HG03139 (cell line): ENCODE measurements around the gene PRELID3B.

Experiments
- ATAC-seq: cut with Tn5 transposase; IDR thresholded peaks from one replicate; pipeline ENCODE4 v1.9.1; 2021; ENCODE audit not compliant: unreplicated experiment

Gene PRELID3B

GRCh38 chr20:59042151-59042795 lies at the start of gene PRELID3B:
TSS of gene PRELID3B (minus strand) at chr20:59042786. CDS start at chr20:59042730, 56 bp downstream.
- ATAC-seq: peak; percentile 35

DNA sequence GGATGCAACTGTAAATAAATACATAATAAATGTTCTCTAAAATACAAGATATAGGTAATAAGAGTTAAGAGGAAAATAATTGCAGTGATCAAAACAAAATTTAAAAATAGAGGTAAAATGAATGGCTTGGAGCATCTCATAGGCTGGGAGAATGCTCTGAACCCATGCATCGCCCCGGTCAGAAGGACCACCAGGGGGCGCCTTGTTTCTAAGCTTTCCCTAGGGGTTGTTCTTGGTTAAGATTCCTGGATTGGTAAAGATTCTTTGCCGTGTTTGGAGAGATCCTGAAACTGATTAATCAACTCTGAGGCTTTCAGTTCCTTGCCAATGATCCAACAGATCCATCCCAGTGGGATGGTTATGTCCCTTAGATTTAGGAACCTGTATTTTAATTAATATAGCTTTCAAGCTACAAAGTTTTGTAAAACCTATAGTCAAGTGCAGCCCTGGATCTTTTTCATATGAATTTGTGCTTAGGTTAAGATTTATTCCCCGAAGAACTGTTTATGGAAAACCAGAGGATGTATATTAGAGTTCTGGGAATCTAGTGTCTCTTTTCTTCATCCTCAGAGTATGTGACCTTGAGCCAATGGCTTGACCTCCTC lies 45.3 kb upstream of the PRELID3B start:
- no peak for ATAC-seq

DNA sequence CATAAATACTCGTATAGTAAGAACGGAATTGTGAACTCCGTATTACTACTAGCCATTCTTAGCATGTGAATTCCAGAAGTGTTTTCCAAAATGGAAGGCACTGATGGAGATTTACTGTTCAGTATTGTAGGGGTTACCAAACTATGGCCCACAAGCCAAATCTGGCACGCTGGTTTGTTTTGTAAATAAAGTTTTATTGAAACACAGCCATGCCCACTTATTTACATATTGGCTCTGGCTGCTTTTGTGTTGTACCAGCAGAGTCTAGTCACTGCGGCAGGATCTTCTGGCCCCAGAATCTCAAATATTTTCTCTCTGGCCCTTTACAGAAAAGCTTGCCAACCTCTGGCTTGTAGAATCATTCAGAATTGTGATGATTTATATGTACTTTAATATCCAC lies 44.3 kb upstream of the PRELID3B start:
- ATAC-seq: no peak

DNA sequence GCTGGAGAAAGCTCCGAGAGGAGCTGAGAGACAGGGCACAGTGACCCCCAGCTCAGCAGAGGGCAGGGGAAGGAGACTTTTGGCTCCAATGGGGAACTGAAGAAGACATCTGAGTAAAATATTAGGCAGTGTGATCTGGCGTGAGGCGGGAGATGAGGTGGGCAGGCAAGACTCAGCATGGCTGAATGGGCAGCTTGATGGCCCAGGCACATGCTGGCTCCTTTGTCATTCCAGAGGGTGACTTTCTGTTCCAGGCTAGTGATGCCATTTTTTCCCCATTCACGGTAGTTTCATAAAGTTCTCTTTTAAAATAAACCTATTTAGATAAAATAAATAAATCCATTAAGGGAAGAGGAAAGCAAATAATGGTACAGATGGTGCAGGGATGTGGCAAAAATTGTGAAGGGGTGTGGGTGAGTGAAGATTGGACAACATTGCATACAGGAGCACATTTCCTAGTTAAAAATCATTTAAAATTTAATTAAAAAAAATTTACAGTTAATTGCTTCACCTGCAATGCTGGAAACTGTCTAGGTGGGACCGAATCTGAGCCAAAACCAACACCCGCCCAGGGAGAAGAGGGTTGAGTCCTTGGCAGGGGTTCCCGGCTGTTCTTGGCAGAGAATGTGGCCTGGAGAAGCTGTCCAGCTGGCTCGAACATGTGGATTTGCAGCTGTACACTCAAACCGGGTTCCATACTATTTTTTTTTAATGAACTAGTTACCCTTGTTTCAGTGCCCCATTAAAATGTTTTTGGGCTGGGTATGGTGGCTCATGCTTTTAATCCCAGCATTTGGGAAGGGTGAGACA lies 41.7 kb upstream of the PRELID3B start:
- ATAC-seq: no peak

DNA sequence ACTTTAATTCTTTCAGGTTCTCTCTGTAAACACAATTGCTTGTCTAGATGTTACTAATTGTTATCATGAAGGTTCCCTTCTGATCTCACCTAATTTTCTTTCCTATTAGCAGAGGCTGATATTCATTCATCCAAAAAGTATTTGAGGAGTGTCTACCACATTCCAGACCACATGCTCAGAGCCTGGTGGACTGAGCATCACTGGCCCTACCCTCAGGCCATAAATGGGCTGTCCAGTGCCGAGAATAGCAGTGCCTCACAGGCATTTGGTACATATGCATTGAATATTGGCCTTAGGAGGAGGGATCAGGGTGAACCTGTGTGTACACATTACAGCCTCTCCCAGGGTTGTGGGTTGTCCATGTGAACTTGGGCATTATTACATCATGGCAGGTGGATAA lies 40.4 kb upstream of the PRELID3B start:
- no peak for ATAC-seq

GRCh38 chr20:59082077-59082740 lies 39.6 kb upstream of the PRELID3B start:
- no peak for ATAC-seq

- ATAC-seq: no peak
These were observed 38.5 kb upstream of the PRELID3B start for GRCh38 chr20:59081036-59081435.

DNA sequence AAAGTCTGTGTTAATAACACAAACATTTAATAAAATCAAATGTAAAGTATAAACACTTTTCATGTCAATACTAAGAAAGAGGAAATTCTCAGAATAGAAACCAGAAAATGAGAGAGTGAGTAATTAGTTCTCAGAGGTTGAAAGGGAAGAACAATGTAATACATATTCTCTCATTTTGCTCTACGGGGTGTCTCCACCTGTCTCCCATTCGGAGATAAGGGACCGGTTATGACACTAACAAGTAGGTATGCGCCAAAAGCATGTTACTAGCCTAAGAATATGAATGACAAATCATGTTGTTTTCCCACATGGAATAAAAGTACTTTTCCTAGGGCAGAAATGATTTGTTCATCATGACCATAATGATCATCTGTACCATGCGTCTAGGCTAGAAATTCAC lies 35.6 kb upstream of the PRELID3B start:
- ATAC-seq: no peak

DNA sequence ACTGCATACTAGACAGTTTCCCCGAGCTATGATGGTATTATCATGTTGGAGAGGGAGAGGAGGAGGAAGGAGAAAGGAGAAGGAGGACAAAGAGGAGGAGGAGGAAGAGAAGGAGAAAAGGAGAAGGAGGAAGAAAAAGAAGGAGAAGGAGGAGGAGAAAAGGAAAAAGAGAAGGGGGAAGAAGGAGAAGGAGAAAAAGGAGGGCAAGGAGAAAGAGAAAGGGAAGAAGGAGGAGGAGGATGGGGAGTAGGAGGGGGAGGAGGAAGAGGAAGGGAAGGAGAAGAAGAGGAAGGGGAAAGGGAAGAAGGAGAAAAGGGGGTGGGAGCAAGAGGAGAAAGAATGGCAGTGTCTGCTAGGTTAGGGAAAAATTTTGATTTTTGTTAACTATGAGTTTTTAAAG lies 35.1 kb upstream of the PRELID3B start:
- ATAC-seq: no peak

DNA sequence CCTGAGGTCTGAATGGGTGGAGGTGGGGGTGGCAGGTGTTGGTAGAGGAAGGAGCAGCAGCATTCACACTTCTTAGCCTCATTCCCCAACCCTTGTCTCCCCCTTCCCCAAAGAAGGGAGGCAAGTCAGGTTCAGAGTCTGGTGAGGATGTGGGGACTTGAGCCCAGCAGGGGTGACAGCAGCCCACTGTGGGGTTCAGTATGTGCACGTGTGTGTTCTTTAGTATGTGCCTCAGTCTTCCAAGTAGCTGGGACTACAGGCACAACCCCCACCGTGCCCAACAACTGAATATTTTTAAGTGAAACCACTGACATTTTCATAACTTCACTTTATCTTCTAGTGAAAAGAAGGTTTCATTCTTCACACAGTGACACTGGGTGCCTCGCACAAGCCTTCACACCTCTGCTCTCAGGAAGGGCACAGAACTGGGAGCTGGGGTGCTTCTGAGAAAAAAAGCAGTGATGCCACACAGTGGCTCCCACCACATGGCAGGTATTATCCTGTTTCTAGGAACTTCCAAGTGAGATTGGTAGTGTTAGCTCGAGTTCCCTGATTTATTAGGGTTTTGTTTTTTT lies 33.4 kb upstream of the PRELID3B start:
- no peak for ATAC-seq

- ATAC-seq: no peak
These were observed 31.9 kb upstream of the PRELID3B start for GRCh38 chr20:59074456-59074855.

DNA sequence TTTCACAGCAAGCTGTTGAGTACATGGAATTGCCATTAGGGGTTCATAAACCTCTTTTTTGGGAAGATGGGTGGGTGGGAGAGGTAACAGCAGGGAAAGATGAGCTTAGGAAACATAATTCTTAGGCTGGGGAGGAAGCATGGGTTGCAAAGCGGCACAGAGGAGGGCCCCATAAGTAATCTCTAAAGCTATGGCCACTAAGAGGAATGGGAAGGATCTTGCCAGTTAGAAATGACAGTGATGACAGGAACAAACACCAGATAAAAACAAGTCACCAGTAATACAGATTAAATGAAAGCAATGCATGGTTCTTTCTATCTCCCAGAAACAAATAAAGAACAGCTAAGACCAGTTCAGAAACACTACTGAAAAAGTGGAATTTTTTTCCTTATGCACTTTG lies 31.0 kb upstream of the PRELID3B start:
- no peak for ATAC-seq

DNA sequence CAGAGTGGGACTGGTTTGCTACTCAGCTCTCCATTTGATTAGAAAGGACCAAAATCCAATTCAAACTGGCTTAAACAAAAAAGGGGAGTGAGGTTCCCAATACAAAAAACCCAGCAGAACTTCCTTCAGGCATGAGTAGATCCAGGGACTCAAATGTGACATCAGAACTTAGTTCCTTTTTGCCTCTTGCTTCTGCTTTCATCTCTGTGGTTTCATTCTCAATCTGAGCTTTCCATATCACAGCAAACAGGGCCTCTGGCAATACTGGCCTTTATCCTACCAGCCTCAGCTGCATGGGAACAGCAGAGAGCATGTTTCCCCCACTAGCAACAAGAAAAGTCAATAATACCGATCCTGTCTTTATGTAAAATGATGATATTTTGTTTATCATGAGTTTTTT lies 28.6 kb upstream of the PRELID3B start:
- no peak for ATAC-seq

- ATAC-seq: no peak
These were observed 26.4 kb upstream of the PRELID3B start for GRCh38 chr20:59069026-59069425.

DNA sequence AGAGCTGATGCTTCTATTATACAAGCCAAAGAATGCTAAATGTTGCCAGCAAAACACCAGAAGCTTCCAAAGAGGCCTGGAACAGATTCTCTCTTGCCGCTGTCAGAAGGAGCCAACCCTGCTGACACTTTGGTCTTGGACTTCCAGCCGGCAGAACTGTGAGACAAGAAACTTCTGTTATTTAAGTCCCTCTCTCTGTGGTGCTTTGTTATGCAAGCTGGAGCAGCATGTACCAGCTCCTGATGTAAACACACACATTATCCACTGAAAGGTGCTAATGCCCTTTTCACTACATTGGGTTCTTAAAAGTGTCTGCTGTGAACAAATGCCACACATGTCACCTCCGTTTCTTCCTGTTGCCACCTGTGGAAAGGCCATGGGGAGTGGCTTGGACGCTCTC lies 25.9 kb upstream of the PRELID3B start:
- ATAC-seq: no peak

GRCh38 chr20:59064214-59064722 lies 21.7 kb upstream of the PRELID3B start:
- no peak for ATAC-seq

- ATAC-seq: no peak
These were observed 21.0 kb upstream of the PRELID3B start for GRCh38 chr20:59063358-59064213.

GRCh38 chr20:59062081-59062480 lies 19.5 kb upstream of the PRELID3B start:
- ATAC-seq: no peak

- no peak for ATAC-seq
These were observed 12.7 kb upstream of the PRELID3B start for GRCh38 chr20:59055302-59055701.

DNA sequence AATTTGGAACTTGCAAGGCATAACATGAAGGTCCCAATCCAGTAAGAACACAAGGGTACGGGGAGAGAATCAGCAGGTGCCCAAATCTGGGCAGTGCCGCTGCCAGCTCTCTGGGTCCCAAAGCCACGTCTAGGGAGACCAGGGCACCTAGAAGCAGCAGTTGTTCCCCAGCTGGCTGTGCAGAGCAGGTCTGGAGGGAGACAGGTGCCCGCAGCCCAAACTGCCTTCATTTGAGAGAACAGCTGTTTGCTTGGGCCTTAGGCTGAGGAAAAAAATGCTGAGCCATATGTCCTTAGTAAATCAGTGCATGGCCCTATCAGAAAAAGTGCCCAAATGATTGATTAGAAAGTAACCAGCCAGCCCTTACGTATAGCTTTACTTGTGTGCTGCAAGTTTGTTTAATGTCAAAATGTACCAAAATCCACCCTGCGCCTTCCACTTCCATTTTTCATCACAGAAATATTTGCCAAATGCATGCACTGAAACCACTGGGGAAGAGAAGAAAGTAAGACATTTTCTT lies 9.1 kb upstream of the PRELID3B start:
- ATAC-seq: no peak
